Measurements from ENCODE around the gene MTM1.

Gene MTM1

GRCh38 chrX:150719621-150720020, 151.2 kb downstream of the MTM1 start:
- H3K4me3 ChIP-seq (ENCODE audit: low read length): no peak overlapping the region
- DNase-seq (ENCODE audit: low read depth): no peak
- TF ChIP-seq CTCF (IDR thresholded peaks at IDR 0.05; ENCODE audit: insufficient read depth, low read depth, low read length, missing control alignments): no peak

Measured in epithelial cell of esophagus (primary cell).